Activated CD4-positive, alpha-beta T cell treated with anti-CD3 and anti-CD28 coated beads for 36 hours (primary cell): Measurements from ENCODE around the gene FA2H. TPM values are rescaled to one million over a fixed set of nuclear protein-coding genes. Genes with fewer than 3 reads are reported as not detected.
"Not testable (repeated sequence)": the region's sequence is repeated elsewhere in the genome, so short reads cannot be mapped to it uniquely, and the experiment has no call there.

Source experiments
- ATAC-seq: fragments of 200-7000 bp; cut with Tn5 transposase; one replicate; pipeline ENCODE4 v1.10.0; 2021; ENCODE audit warnings: mild to moderate bottlenecking, moderate library complexity
- CTCF ChIA-PET: fragments of 350-600 bp; sonication (Branson Sonifier 250); formaldehyde crosslinking; loops from one replicate; lab custom pipeline; 2021; ENCODE audit warnings: antibody characterized with exemption; lab: Charles Lee
- POLR2A ChIA-PET: fragments of 350-600 bp; sonication (Branson Sonifier 250); formaldehyde crosslinking; loops from one replicate; lab custom pipeline; 2021; ENCODE audit warnings: antibody characterized with exemption, inconsistent platforms; lab: Charles Lee
- DNase-seq: peaks from one replicate; pipeline ENCODE4 v3.0.0-alpha.2; 2020
- H3K27ac Mint-ChIP-seq: one replicate; pipeline ENCODE4 v1.8.0; 2021; ENCODE audit warnings: mixed read lengths
- H3K27me3 Mint-ChIP-seq: one replicate; pipeline ENCODE4 v1.8.0; 2021; ENCODE audit warnings: mixed read lengths
- H3K36me3 Mint-ChIP-seq: one replicate; pipeline ENCODE4 v1.8.0; 2021; ENCODE audit warnings: low read depth, mixed read lengths
- H3K4me1 Mint-ChIP-seq: one replicate; pipeline ENCODE4 v1.8.0; 2021; ENCODE audit warnings: mixed read lengths
- H3K4me3 Mint-ChIP-seq: one replicate; pipeline ENCODE4 v1.8.0; 2021; ENCODE audit warnings: mild to moderate bottlenecking, moderate library complexity, mixed read lengths
- H3K9me3 Mint-ChIP-seq: one replicate; pipeline ENCODE4 v1.8.0; 2021; ENCODE audit warnings: low read depth, mixed read lengths
- intact Hi-C, 2 experiments: fragments of 100-400 bp; cut with DNase I in 1 of 2; cut with micrococcal nuclease in 1 of 2; formaldehyde crosslinking; loops; one replicate each; pipeline versions ENCODE4 v1.14.2 to v1.15.1; 2022 to 2024; cut with DNase I, micrococcal nuclease
- total RNA-seq, 2 experiments: library from RNA; stranded (reverse); gene quantifications; one replicate each; pipeline ENCODE4 v1.2.3, GENCODE V29; 2021

Gene FA2H
- total RNA-seq: not detected

- ChIA-PET POLR2A (interaction anchor here (1.4 to 1.9 kb wide), 2 partner anchors 12 to 107 kb away, joined by 3 to 5 read pairs; partner anchors contain the start of gene RFWD3), CTCF (interaction anchor here (0.6 to 1.7 kb wide), 8 partner anchors 9 to 88 kb away, joined by 3 to 5 read pairs (median 4); no protein-coding TSS in a partner anchor)
- H3K4me1 Mint-ChIP-seq: peaks cover 6% of the 10 kb centered on the region
- H3K4me3 Mint-ChIP-seq: peak within 1 kb of the TSS; percentile 46
- intact Hi-C loops: loop anchor here in 1 of 2 experiments (2.0 kb wide), 1 partner anchor 74 kb away; the partner anchor contains the start of gene MLKL
- H3K9me3 Mint-ChIP-seq: no peaks in the 10 kb centered on the region
- H3K36me3 Mint-ChIP-seq: no peaks in the 10 kb centered on the region
- ATAC-seq: peak; percentile 99
- peaks cover 38% of the 10 kb centered on the region for H3K27me3 Mint-ChIP-seq
- peak; percentile 84 for DNase-seq
- H3K27ac Mint-ChIP-seq: no peak within 1 kb of the TSS
Observed at GRCh38 chr16:74774223-74775139, at the start of gene FA2H. Gene FA2H (minus strand): TSS chr16:74774820. CDS start chr16:74774755, 65 bp downstream.

GRCh38 chr16:74817851-74818250 is 43.2 kb upstream of the FA2H start:
- intact Hi-C loops: loop anchor here in 1 of 2 experiments (10.0 kb wide), 1 partner anchor 327 kb away; the partner anchor contains the start of gene ZFP1
- no peaks in the 10 kb centered on the region for H3K36me3 Mint-ChIP-seq
- H3K9me3 Mint-ChIP-seq: no peaks in the 10 kb centered on the region
- ATAC-seq (no peak), DNase-seq (no peak)
- peaks cover 5% of the 10 kb centered on the region for H3K27me3 Mint-ChIP-seq
- no peaks in the 10 kb centered on the region for H3K4me1 Mint-ChIP-seq
- POLR2A ChIA-PET: no interaction called here
- CTCF ChIA-PET: interaction anchor here (1.0 to 1.2 kb wide), 2 partner anchors 108 to 293 kb away, joined by 3 to 5 read pairs; no protein-coding TSS in a partner anchor
- no peak overlapping the region for H3K27ac Mint-ChIP-seq
- H3K4me3 Mint-ChIP-seq: no peak overlapping the region

GRCh38 chr16:74813109-74813641 is 38.6 kb upstream of the FA2H start:
- H3K4me3 Mint-ChIP-seq: no peak overlapping the region
- intact Hi-C loops: loop anchor here (1.0 to 10.0 kb wide), 4 partner anchors 49 to 332 kb away; partner anchors contain the start of gene ZFP1 (in 1 of the 2)
- peak; percentile 100 for ATAC-seq
- no peaks in the 10 kb centered on the region for H3K4me1 Mint-ChIP-seq
- peak; percentile 89 for DNase-seq
- H3K9me3 Mint-ChIP-seq: no peaks in the 10 kb centered on the region
- POLR2A ChIA-PET: no interaction called here
- CTCF ChIA-PET: interaction anchor here (0.6 to 6.5 kb wide), 13 partner anchors 16 to 1139 kb away, joined by 3 to 56 read pairs (median 4); partner anchors contain the start of gene FA2H
- no peak overlapping the region for H3K27ac Mint-ChIP-seq
- H3K36me3 Mint-ChIP-seq: no peaks in the 10 kb centered on the region
- no peaks in the 10 kb centered on the region for H3K27me3 Mint-ChIP-seq

- CTCF ChIA-PET: interaction anchor here (0.7 to 6.5 kb wide), 7 partner anchors 9 to 394 kb away, joined by 3 to 56 read pairs (median 3); no protein-coding TSS in a partner anchor
Observed at GRCh38 chr16:74811911-74812310, 37.3 kb upstream of the FA2H start.

GRCh38 chr16:74811216-74811615 is 36.6 kb upstream of the FA2H start:
- H3K27ac Mint-ChIP-seq, H3K4me3 Mint-ChIP-seq, H3K4me1 Mint-ChIP-seq, ATAC-seq, H3K36me3 Mint-ChIP-seq, H3K9me3 Mint-ChIP-seq, H3K27me3 Mint-ChIP-seq, POLR2A ChIA-PET, DNase-seq: not testable (repeated sequence)
- intact Hi-C loops: loop anchor here in 1 of 2 experiments (10.0 kb wide), 1 partner anchor 334 kb away; the partner anchor contains the start of gene ZFP1
- CTCF ChIA-PET: interaction anchor here (0.6 to 6.5 kb wide), 4 partner anchors 18 to 86 kb away, joined by 3 to 56 read pairs (median 4); partner anchors contain the start of gene FA2H

More at GRCh38 chr16:74811911-74812310, 37.3 kb upstream of the FA2H start:
- H3K4me3 Mint-ChIP-seq: no peak overlapping the region
- ATAC-seq (no peak), DNase-seq (no peak)
- H3K9me3 Mint-ChIP-seq: no peaks in the 10 kb centered on the region
- intact Hi-C loops: loop anchor here in 1 of 2 experiments (10.0 kb wide), 1 partner anchor 333 kb away; the partner anchor contains the start of gene ZFP1
- H3K4me1 Mint-ChIP-seq: no peaks in the 10 kb centered on the region
- POLR2A ChIA-PET: interaction anchor here (0.6 kb wide), 1 partner anchor 16 kb away, joined by 3 read pairs; no protein-coding TSS in a partner anchor
- H3K27me3 Mint-ChIP-seq: no peaks in the 10 kb centered on the region
- no peaks in the 10 kb centered on the region for H3K36me3 Mint-ChIP-seq
- H3K27ac Mint-ChIP-seq: no peak overlapping the region

- Mint-ChIP-seq H3K4me1 (no peaks in the 10 kb centered on the region), H3K27ac (no peak overlapping the region), H3K9me3 (peaks cover 3% of the 10 kb centered on the region), H3K4me3 (no peak overlapping the region), H3K36me3 (no peaks in the 10 kb centered on the region), H3K27me3 (peaks cover 6% of the 10 kb centered on the region)
- DNase-seq (no peak), ATAC-seq (no peak)
- ChIA-PET CTCF (no interaction called here), POLR2A (no interaction called here)
- intact Hi-C loops: no loop called here
Observed at GRCh38 chr16:74807052-74807646, 32.5 kb upstream of the FA2H start.

GRCh38 chr16:74800216-74800871 is 25.7 kb upstream of the FA2H start:
- ATAC-seq: no peak
- no peaks in the 10 kb centered on the region for H3K36me3 Mint-ChIP-seq

GRCh38 chr16:74797414-74797813 is 22.8 kb upstream of the FA2H start:
- no peaks in the 10 kb centered on the region for H3K4me1 Mint-ChIP-seq
- no peak overlapping the region for H3K4me3 Mint-ChIP-seq
- H3K9me3 Mint-ChIP-seq: peaks cover 3% of the 10 kb centered on the region
- H3K36me3 Mint-ChIP-seq: no peaks in the 10 kb centered on the region
- intact Hi-C loops: no loop called here
- no peak for ATAC-seq
- H3K27me3 Mint-ChIP-seq: peaks cover 13% of the 10 kb centered on the region
- POLR2A ChIA-PET: no interaction called here
- CTCF ChIA-PET: interaction anchor here (0.6 kb wide), 1 partner anchor 15 kb away, joined by 3 read pairs; no protein-coding TSS in a partner anchor
- no peak overlapping the region for H3K27ac Mint-ChIP-seq
- no peak for DNase-seq

More at GRCh38 chr16:74800216-74800871, 25.7 kb upstream of the FA2H start:
- Mint-ChIP-seq H3K9me3 (peaks cover 3% of the 10 kb centered on the region), H3K27me3 (peaks cover 12% of the 10 kb centered on the region), H3K27ac (no peak overlapping the region), H3K4me1 (no peaks in the 10 kb centered on the region), H3K4me3 (no peak overlapping the region)
- intact Hi-C loops: no loop called here
- CTCF ChIA-PET: no interaction called here
- no peak for DNase-seq
- POLR2A ChIA-PET: no interaction called here

GRCh38 chr16:74795104-74795503 is 20.5 kb upstream of the FA2H start:
- Mint-ChIP-seq H3K9me3 (no peaks in the 10 kb centered on the region), H3K27me3 (peaks cover 12% of the 10 kb centered on the region), H3K4me3 (no peak overlapping the region), H3K4me1 (no peaks in the 10 kb centered on the region), H3K36me3 (no peaks in the 10 kb centered on the region), H3K27ac (no peak overlapping the region)
- intact Hi-C loops: no loop called here
- ChIA-PET POLR2A (interaction anchor here (0.9 kb wide), 1 partner anchor 24 kb away, joined by 4 read pairs; no protein-coding TSS in a partner anchor), CTCF (no interaction called here)
- ATAC-seq (no peak), DNase-seq (no peak)

GRCh38 chr16:74794668-74795067 is 20.0 kb upstream of the FA2H start:
- CTCF ChIA-PET: no interaction called here
- H3K9me3 Mint-ChIP-seq: no peaks in the 10 kb centered on the region
- DNase-seq (no peak), ATAC-seq (no peak)
- H3K4me3 Mint-ChIP-seq: no peak overlapping the region
- H3K36me3 Mint-ChIP-seq: no peaks in the 10 kb centered on the region
- H3K27ac Mint-ChIP-seq: no peak overlapping the region
- POLR2A ChIA-PET: no interaction called here
- no peaks in the 10 kb centered on the region for H3K4me1 Mint-ChIP-seq
- intact Hi-C loops: no loop called here
- peaks cover 12% of the 10 kb centered on the region for H3K27me3 Mint-ChIP-seq
